Tongue (tissue), 2 donors: ENCODE data around the gene SUCLG1. TPM values are rescaled to one million over a fixed set of nuclear protein-coding genes. Genes with fewer than 3 reads are reported as not detected.
"Not testable (repeated sequence)": the region's sequence is repeated elsewhere in the genome, so short reads cannot be mapped to it uniquely, and the experiment has no call there.

ENCODE experiments used
- DNase-seq: peaks from one replicate; pipeline ENCODE4 v3.0.0-alpha.2; 2015
- total RNA-seq: library from RNA; depleted of rRNA; stranded (reverse); fragments of >200 nt; gene quantifications from one replicate; pipeline ENCODE4 v1.2.3, GENCODE V29; 2014

Gene SUCLG1
- total RNA-seq, 1 donor from 2014 or later = 79.6 TPM

GRCh38 chr2:84421197-84421596, 37.9 kb downstream of the SUCLG1 start:
- no peak for DNase-seq

GRCh38 chr2:84417453-84418145, 41.5 kb downstream of the SUCLG1 start:
- DNase-seq = no peak

- no peak for DNase-seq
Observed at GRCh38 chr2:84409531-84409930, 49.5 kb downstream of the SUCLG1 start.

GRCh38 chr2:84402111-84402510, 57.0 kb downstream of the SUCLG1 start:
- not testable (repeated sequence) for DNase-seq

- not testable (repeated sequence) for DNase-seq
Observed at GRCh38 chr2:84399839-84400238, 59.2 kb downstream of the SUCLG1 start.

- DNase-seq = no peak
Observed at GRCh38 chr2:84395820-84396219, 63.3 kb downstream of the SUCLG1 start.

GRCh38 chr2:84394628-84395027, 64.5 kb downstream of the SUCLG1 start:
- DNase-seq = no peak

GRCh38 chr2:84393829-84394228, 65.3 kb downstream of the SUCLG1 start:
- no peak for DNase-seq

- DNase-seq = no peak
Observed at GRCh38 chr2:84389794-84390193, 69.3 kb downstream of the SUCLG1 start.

- no peak for DNase-seq
Observed at GRCh38 chr2:84388921-84389490, 70.1 kb downstream of the SUCLG1 start.

GRCh38 chr2:84388133-84388532, 70.9 kb downstream of the SUCLG1 start:
- no peak for DNase-seq

- DNase-seq = no peak
Observed at GRCh38 chr2:84386336-84387040, 72.6 kb downstream of the SUCLG1 start.

- DNase-seq = peak; percentile 5
Observed at GRCh38 chr2:84383271-84383670, 75.8 kb downstream of the SUCLG1 start.

GRCh38 chr2:84380875-84381274, 78.2 kb downstream of the SUCLG1 start:
- DNase-seq = no peak

GRCh38 chr2:84378960-84379359, 80.1 kb downstream of the SUCLG1 start:
- DNase-seq = no peak

GRCh38 chr2:84375020-84375419, 84.1 kb downstream of the SUCLG1 start:
- no peak for DNase-seq

GRCh38 chr2:84373866-84374265, 85.2 kb downstream of the SUCLG1 start:
- no peak for DNase-seq

Other genes with a start within 250 kb of the SUCLG1 start
- 0.51 TPM for gene DNAH6, start 57.2 kb upstream of the SUCLG1 start, total RNA-seq